Endothelial cell of umbilical vein (primary cell): ENCODE results near the gene PER1. TPM values are rescaled to one million over a fixed set of nuclear protein-coding genes. Genes with fewer than 3 reads are reported as not detected.

ENCODE experiments used
- BruUV-seq: library from RNA; stranded (reverse); fragments of 400-500 nt; replicated peaks from 2 replicates; lab custom pipeline; 2021; lab: Mats Ljungman, UMichigan
- CTCF ChIA-PET: fragments of 300-600, 350-600 bp; sonication (Branson Sonifier 250); formaldehyde crosslinking; loops from one replicate; lab custom pipeline; 2021; ENCODE audit warnings: antibody characterized with exemption, inconsistent platforms; lab: Charles Lee
- POLR2A ChIA-PET: fragments of 300-600, 350-600 bp; sonication (Branson Sonifier 250); formaldehyde crosslinking; loops from one replicate; lab custom pipeline; 2021; ENCODE audit warnings: antibody characterized with exemption, inconsistent platforms; lab: Charles Lee
- DNase-seq: peaks from one replicate; pipeline ENCODE4 v3.0.0-alpha.2; 2011; ENCODE audit warnings: low read depth, low spot score
- FAIRE-seq: peaks from 2 replicates; lab custom pipeline; 2011; peaks lifted over from hg19 to GRCh38; lab: Jason Lieb, UNC
- H2AFZ ChIP-seq: 2 replicates; pipeline ENCODE4 v1.6.0; 2012; ENCODE audit warnings: low read depth, low read length, control low read depth, inconsistent platforms
- H3K27ac ChIP-seq: 2 replicates; pipeline ENCODE4 v1.5.1; 2011; ENCODE audit warnings: low read depth, mild to moderate bottlenecking, control low read depth, low read length, moderate library complexity; ENCODE audit not compliant: insufficient read depth
- H3K27me3 ChIP-seq, 2 experiments: 2 replicates each; pipeline versions ENCODE4 v1.6.0 to v1.6.1; 2011; ENCODE audit warnings: low read length in 2 of 2, mixed read lengths in 1 of 2; ENCODE audit not compliant: control insufficient read depth in 2 of 2, insufficient read depth in 2 of 2
- H3K36me3 ChIP-seq, 2 experiments: 2 replicates in 1 of 2; 3 replicates in 1 of 2; pipeline ENCODE4 v1.5.1; 2011; ENCODE audit warnings: low read length in 2 of 2, mild to moderate bottlenecking in 1 of 2, moderate library complexity in 1 of 2; ENCODE audit not compliant: control insufficient read depth in 2 of 2, insufficient read depth in 2 of 2; ENCODE audit errors: extremely low read depth in 1 of 2
- H3K4me1 ChIP-seq: 3 replicates; pipeline ENCODE4 v1.5.1; 2011; ENCODE audit warnings: mild to moderate bottlenecking, low read length; ENCODE audit not compliant: control insufficient read depth, insufficient read depth; ENCODE audit errors: extremely low read depth
- H3K4me2 ChIP-seq: 2 replicates; pipeline ENCODE4 v1.6.1; 2011; ENCODE audit warnings: low read length, control low read depth, mixed read lengths; ENCODE audit not compliant: insufficient read depth
- H3K4me3 ChIP-seq, 3 experiments: fragments of 200-600 bp in 1 of 3; sonication (generic), shearing (Covaris generic) in 1 of 3; replicated peaks in 1 of 3; 2 replicates each; pipeline ENCODE4 v1.5.1; 2011 to 2016; ENCODE audit warnings: control low read depth in 3 of 3, low read length in 3 of 3, mild to moderate bottlenecking in 2 of 3, inconsistent platforms in 1 of 3, low read depth in 1 of 3, moderate library complexity in 1 of 3; ENCODE audit not compliant: insufficient read depth in 1 of 3
- H3K79me2 ChIP-seq: 2 replicates; pipeline ENCODE4 v1.6.0; 2012; ENCODE audit warnings: low read length, inconsistent platforms; ENCODE audit not compliant: control insufficient read depth, insufficient read depth
- H3K9ac ChIP-seq: replicated peaks from 2 replicates; pipeline ENCODE3; 2011; ENCODE audit warnings: low read length, control low read depth; ENCODE audit not compliant: insufficient read depth; ENCODE audit errors: extremely low read depth
- H3K9me1 ChIP-seq: replicated peaks from 3 replicates; pipeline ENCODE4 v1.6.0; 2011; ENCODE audit warnings: mild to moderate bottlenecking, low read length; ENCODE audit not compliant: control insufficient read depth, insufficient read depth; ENCODE audit errors: extremely low read depth
- H3K9me3 ChIP-seq: replicated peaks from 2 replicates; pipeline ENCODE4 v1.5.1; 2012; ENCODE audit warnings: low read length, inconsistent platforms; ENCODE audit not compliant: control insufficient read depth, insufficient read depth
- H4K20me1 ChIP-seq: replicated peaks from 2 replicates; pipeline ENCODE3; 2011; ENCODE audit warnings: mild to moderate bottlenecking, low read length; ENCODE audit not compliant: control insufficient read depth, insufficient read depth; ENCODE audit errors: extremely low read depth
- CTCF ChIP-seq, 2 donors: IDR thresholded peaks; 1 replicate in 1 of 2; 2 replicates in 1 of 2; pipeline ENCODE4 v1.5.1; 2011; ENCODE audit warnings: low read length in 2 of 2, mild to moderate bottlenecking in 2 of 2, moderate library complexity in 2 of 2, control low read depth in 1 of 2, inconsistent platforms in 1 of 2, low read depth in 1 of 2; ENCODE audit not compliant: insufficient read depth in 1 of 2; ENCODE audit errors: extremely low read depth in 1 of 2
- EZH2 ChIP-seq: IDR thresholded peaks from 2 replicates; pipeline ENCODE4 v1.6.1; 2012; ENCODE audit warnings: borderline replicate concordance, low read depth, mild to moderate bottlenecking, moderate library complexity, low read length, inconsistent platforms; ENCODE audit not compliant: severe bottlenecking
- FOS ChIP-seq: IDR thresholded peaks from 2 replicates; pipeline ENCODE4 v1.6.1; 2011; ENCODE audit warnings: mild to moderate bottlenecking, low read length, moderate library complexity, borderline replicate concordance; ENCODE audit not compliant: insufficient read depth
- GATA2 ChIP-seq: IDR thresholded peaks from 2 replicates; pipeline ENCODE4 v1.7.0; 2011; ENCODE audit warnings: low read depth, mild to moderate bottlenecking, moderate library complexity, mixed read lengths, low read length; ENCODE audit not compliant: insufficient read length, insufficient read depth
- JUN ChIP-seq: IDR thresholded peaks from 2 replicates; pipeline ENCODE4 v1.6.1; 2011; ENCODE audit warnings: borderline replicate concordance, low read depth; ENCODE audit not compliant: insufficient read length, insufficient read depth
- MYC ChIP-seq: IDR thresholded peaks from one replicate; pipeline ENCODE4 v1.6.1; 2011; ENCODE audit warnings: mild to moderate bottlenecking, low read depth, low read length
- POLR2A ChIP-seq: IDR thresholded peaks from 2 replicates; pipeline ENCODE4 v1.6.1; 2012; ENCODE audit warnings: low read depth, mild to moderate bottlenecking, control low read depth, low read length
- POLR2AphosphoS5 ChIP-seq: IDR thresholded peaks from 2 replicates; pipeline ENCODE4 v1.6.1; 2012; ENCODE audit warnings: low read depth, mild to moderate bottlenecking, control low read depth, low read length, moderate library complexity; ENCODE audit not compliant: insufficient read depth
- dilution Hi-C: fragments of 300-500 bp; cut with MboI; formaldehyde crosslinking; loops from one replicate; pipeline ENCODE4 v1.15.0; 2019; ENCODE audit warnings: low sequenced_read_pairs; ENCODE audit not compliant: extremely low pct_ligation_motif_present
- intact Hi-C: fragments of 100-400 bp; cut with micrococcal nuclease; formaldehyde crosslinking; loops from one replicate; pipeline ENCODE4 v1.10.0; 2022
- polyA plus RNA-seq, 4 experiments: library from polyadenylated mRNA; depleted of rRNA in 3 of 4; stranded (reverse) in 3 of 4; unstranded in 1 of 4; fragments of >200 nt; gene quantifications; 2 replicates each; pipeline versions ENCODE4 v1.2.1 to v1.2.3, GENCODE V29; 2011 to 2012; ENCODE audit warnings: missing spikeins in 1 of 4
- total RNA-seq: library from RNA; stranded (reverse); gene quantifications from 2 replicates; pipeline ENCODE4 v1.2.3, GENCODE V29; 2021
- TF ChIP-seq, protein P1 (sequence below): IDR thresholded peaks from 2 replicates; pipeline ENCODE4 v1.6.1; 2011; ENCODE audit not compliant: insufficient read depth, insufficient read length

The PER1 gene
- total and polyA plus RNA-seq, 2 donors (not counting 3 experiments of a cell fraction or from before 2014, with no cell fraction given), result 12.1 to 32.1 TPM

DNA sequence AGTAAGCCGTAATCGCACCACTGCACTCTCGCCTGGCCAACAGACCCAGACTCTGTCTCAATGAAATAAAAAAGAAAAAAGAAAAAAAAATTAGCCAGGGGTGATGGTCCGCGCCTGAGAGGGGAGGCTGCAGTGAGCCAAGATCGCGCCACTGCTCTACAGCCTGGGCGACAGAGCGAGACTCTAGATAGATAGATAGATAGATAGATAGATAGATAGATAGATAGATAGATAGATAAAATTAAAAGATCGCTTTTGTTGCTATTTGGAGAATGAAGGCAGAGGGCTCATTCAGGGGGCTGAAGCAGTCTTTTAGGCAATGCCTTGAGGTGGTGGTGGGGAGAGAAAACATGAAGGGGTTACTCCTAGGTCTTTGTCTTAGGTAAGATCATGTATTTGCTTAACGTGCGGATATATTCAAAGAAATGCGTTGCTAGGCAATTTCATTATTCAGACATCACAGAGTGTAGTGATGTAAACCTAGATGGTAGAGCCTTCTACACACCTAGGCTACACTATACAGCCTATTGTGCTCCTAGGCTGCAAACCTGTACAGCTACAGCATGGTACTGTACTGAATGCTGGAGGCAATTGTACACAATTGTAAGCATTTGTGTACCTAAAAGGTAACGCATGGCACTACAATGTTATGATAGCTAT is 23.9 kb downstream of the PER1 start:
- Histone ChIP-seq H3K9me1 (no peaks in the 10 kb centered on the region), H3K4me2 (no peak overlapping the region), H2AFZ (no peak overlapping the region), H3K79me2 (no peaks in the 10 kb centered on the region), H3K36me3 (no peaks in the 10 kb centered on the region), H3K27ac (no peak overlapping the region), H3K9me3 (no peaks in the 10 kb centered on the region), H3K4me3 (no peak overlapping the region), H3K4me1 (peaks cover 21% of the 10 kb centered on the region), H4K20me1 (no peaks in the 10 kb centered on the region), H3K27me3 (peaks cover 8 to 14% of the 10 kb centered on the region in 2 experiments), H3K9ac (no peak overlapping the region)
- ChIA-PET POLR2A (interaction anchor here (1.2 kb wide), 1 partner anchor 45 kb away, joined by 4 read pairs; no protein-coding TSS in a partner anchor), CTCF (no interaction called here)
- intact Hi-C loops (no loop called here), dilution Hi-C loops (no loop called here)
- no peak for TF ChIP-seq FOS
- TF ChIP-seq GATA2, result no peak
- no peak for TF ChIP-seq CTCF (IDR thresholded peaks at IDR 0.05; ENCODE audit: extremely low read depth in 1 of 2, insufficient read depth in 1 of 2, low read depth in 1 of 2, low read length in 2 of 2)
- TF ChIP-seq, protein P1, sequence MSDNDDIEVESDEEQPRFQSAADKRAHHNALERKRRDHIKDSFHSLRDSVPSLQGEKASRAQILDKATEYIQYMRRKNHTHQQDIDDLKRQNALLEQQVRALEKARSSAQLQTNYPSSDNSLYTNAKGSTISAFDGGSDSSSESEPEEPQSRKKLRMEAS, result no peak
- TF ChIP-seq JUN, result no peak
- no peak for TF ChIP-seq MYC
- no peak for TF ChIP-seq POLR2A
- no peak for TF ChIP-seq EZH2
- no peak for TF ChIP-seq POLR2AphosphoS5
- no TSS peak for BruUV-seq
- no peak for FAIRE-seq
- DNase-seq, result no peak
